ENCODE data around the gene DGKI.
A peak's percentile ranks its signal among the peaks of the same experiment; 100 is the strongest.

The DGKI gene

DNA sequence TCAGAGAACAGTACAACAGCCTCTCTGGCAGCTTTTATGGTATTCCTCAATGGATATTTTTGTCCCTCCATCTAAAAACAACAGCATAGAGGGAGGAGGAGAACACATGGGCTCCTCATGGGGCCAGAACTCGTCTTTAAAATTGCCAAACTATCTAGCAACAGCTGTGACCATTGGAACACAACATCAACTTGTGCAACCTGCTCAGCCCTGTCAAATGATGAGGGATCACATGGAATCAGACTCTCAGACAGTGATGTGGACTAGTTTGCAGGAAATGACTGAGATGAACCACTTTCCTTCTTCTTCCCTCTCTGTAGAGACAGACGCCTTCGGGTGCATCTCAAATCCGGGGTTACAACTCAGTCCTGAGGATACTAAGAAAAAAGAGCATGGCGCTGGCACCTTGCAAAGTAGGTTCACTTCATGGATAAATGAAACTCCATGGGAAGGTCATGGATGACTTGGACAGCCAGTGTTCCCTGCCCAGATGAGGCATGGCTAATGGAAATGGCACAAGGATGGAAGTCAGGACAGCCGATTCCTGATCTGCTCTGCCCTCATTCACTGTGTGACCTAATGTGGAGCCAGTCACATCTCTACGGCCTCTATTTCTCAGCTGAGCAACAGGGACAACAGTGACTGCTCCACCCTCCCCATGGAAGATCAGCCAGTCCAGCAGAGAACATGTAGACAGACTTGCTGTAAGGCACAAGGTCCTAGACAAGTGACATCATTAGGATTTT is 24.6 kb upstream of the DGKI start:
- DNase-seq, result no peak

DNA sequence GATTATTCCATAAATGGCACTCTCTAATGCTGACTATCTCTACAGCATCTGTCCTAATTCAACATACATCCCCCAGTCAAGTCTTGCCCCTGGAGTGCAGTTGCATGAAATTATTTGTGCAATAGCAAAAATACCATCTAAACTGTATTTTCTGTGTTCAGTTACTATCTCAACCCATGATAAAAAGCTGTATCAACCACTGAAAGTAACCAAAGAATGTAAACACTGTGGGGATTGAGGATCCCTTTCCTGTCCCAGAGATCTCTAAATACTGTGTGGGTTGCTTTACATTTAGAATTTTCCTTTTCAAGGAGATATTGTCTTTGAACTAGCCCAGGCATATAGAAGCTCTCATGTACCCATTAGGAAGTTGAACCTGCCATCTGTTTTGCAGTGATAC is 23.9 kb upstream of the DGKI start:
- no peak for DNase-seq

DNA sequence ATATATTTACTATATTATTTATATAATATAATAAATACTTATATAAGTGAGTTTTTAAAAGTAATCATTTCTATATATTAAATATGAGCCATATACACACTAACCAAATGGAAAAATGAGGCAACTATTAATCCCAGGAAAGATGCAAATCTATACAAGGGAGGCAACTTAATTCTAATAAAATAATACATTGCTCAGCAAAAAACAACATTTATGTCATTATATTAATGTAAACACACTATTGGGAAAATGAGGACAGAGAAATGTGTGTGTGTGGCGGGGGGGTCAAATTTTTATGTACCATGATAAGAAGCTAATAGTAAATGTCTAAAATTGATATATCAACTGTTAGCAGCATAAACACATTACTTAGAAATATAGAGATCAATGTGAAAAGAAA is 23.3 kb upstream of the DGKI start:
- no peak for DNase-seq

DNA sequence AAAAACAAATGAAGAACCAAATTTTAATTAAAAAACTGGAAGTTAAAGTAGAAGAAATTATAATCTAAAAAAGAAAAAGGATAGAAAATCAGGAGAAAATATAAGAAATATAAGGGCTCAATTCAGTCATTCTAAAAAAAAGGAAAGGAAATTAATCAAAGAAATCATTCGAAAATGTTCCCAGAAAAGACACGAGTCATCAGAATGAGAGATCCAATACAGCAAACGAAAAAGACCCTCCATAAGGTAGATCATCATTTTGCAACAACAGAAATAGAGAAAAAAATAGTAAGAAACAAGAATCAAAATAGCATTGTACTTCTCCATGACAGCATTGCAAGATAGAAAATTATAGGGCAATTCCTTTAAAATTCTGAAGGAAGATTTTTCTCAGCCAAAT is 22.5 kb upstream of the DGKI start:
- no peak for DNase-seq

DNA sequence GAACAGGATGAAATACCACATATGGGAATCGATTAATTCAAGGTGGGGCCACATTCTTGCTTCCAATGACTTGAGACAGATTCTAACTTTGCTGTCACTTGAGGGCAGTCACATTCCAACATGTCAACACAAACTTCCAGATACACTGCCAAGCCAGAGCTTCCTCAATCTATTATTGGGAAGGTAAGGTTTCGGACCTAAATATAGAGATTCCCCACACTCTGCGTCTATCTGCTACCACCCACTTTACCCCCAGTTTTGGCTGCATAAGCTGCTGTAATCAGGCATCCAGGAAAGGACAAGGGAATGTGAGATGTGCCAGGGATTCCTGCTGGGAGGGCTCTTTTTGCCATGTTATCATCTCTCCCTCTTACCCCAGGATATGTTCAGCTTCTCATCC is 20.5 kb upstream of the DGKI start:
- no peak for DNase-seq

DNA sequence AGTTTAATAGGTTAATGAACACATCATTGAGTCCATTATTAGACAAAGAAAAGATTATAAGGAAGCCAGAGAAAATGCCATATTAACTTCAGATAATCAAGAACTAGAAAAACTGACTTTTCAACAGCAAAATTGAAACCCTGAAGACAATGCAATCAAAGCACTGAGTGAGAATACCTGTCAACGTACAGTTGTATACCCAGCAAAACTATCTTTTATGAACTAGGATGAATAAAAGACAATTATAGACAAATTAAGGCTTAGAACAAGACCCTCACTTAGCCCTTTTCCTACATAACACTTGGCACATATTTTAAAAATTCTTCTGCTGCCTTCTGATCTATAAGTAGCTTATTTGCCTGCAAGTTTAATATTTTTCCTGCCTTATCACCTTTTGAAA is 19.0 kb upstream of the DGKI start:
- no peak for DNase-seq

DNA sequence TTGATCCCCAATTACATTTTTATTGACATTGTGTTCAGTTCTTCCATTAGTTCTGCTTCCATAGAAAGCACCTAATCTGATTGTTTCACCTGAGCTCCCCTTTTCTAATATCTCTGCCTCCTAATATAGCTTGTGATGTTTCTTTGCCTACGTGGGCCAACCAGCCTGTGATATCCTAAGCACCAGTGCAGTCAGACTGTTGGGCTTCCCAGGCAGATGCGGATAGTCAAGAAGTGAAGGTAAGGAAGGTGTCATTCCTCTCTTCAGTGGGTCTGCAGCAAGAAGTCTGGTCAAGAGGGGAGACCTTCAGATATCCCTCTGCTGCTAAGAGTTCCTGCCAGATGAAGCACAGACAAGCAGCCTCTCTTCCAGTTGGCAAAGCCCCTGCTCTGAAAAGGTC is 16.2 kb upstream of the DGKI start:
- DNase-seq, result no peak

DNA sequence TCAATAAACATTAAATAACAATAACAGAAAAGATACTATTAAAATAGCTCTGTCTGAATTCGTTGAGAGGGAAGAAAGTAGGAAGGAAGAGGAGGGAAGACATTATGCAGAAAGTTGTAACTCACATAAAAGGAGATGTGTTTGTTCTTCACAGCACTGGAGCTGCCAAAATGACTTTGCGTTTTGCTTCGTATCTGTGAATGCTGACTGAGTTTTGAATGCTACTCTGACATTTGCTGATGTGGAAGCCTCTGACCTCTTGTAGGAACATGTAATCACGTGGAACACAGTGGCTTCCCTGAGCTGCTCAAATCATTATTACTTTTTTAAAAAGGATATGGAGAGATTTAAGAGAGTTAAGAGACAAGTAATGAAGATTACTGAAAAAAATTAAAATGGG is 15.6 kb upstream of the DGKI start:
- DNase-seq, result no peak

DNA sequence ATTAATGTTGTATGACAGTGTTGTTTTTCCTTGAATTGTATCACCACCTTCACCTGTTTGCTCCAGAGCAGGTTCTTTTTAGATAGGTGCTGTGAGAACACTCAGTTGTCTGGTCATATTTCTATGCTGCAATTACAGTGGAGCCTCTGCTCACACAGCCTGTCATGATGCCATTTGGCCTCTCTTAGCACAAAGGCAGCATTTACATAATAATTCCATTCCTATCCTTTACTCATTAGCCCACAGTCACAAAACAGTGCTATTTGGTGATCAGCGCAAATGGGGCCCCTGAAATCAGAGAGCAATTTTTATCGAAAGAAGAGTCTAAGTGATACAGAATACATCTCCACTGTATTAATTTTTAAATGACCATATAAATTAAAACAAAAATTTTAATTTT is 13.8 kb upstream of the DGKI start:
- DNase-seq, result no peak

DNA sequence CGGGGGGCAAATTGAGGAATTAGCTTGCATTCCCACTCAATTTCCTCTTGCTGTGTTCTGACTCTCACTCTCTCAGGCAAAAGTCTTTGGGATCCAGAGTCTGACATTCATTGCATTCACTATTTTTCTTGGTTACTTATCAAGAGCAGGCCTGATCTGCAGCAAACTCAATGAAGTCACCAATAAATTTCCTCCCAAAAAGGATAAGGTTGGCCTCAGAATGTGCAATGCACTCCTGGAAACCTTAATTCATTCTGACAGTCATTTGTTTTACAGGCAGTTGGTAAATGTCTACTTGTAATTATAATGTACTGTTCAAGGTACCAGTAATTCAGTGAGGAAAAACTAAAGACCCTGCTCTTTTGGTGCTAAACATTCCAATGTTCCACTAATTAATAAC is 6.3 kb upstream of the DGKI start:
- DNase-seq, result peak; percentile 30

DNA sequence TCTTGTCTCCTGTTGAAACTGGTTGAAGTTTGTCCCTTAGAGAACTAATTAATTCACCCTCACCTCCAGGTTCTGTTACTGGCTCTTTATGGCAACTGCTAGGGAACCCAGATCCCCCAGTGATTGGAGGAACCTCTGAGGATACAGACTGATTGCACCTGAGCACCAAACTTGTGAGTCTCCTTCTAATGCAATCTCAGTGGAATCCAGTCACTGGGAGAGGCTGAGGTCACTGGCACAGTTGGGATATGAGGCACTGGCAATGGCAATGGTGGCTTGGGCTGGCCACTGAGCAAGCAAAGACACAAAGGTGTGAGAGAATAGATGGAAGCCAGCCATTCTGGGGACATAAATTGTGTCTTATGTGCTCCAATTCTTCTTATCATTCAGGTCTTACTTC is 5.3 kb upstream of the DGKI start:
- DNase-seq, result no peak

DNA sequence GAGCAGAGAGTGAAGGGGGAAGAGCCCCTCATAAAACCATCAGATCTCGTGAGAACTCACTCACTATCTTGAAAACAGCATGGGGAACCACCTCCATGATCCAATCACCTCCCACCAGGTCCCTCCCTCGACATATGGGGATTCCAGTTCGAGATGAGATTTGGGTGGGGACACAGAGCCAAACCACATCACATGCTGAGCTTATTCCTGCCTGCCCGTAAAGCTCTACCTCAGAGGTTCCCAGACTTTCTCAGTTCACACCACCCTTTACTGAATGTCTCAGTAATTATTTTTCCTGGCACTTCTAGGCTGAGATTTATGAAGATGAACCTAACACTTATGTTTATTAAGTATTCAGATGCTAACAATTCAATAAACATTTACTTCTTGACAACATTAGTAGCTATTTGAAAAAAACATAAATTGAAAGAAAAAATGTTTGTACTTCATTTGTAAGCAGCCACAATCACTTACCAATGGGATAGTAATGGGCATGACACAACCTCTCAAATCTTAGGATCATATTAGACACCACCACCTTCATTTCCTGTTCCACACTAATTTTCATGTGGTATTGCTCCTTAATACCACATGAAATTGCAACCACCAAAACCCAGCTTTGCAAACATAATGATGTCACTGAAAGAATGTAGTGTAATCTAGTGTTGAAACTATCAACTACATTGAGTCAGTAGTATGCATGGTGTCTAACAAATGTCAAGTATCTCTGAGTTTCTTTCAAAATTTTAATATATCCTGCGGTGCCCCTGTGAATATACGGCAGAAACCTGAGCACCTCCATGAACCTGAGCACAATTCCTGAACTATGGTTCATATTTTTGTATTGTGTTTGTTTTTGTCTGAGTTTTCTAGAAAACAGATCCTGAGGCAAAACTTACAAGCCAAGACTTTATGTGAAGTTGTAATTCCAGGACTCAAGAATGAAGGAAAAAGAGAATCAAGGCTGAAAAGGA is 4.5 kb upstream of the DGKI start:
- peak; percentile 74 for DNase-seq

DNA sequence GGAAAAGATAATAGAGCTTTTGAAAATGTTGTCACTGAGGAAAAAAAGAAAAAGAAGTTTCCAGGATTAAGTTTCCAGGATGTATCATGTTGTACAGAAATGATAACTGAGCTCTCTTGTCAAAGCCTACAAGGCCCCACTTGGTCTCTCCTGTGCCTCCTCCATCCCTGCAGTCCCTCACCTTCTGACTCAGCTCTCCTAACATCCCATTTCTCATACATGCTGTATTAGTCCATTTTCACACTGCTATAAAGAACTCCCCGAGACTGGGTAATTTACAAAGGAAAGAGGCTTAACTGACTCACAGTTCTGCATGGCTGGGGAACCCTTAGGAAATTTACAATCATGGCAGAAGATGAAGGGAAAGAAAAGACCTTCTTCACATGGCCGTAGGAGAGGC is 3.8 kb upstream of the DGKI start:
- DNase-seq, result peak; percentile 66

DNA sequence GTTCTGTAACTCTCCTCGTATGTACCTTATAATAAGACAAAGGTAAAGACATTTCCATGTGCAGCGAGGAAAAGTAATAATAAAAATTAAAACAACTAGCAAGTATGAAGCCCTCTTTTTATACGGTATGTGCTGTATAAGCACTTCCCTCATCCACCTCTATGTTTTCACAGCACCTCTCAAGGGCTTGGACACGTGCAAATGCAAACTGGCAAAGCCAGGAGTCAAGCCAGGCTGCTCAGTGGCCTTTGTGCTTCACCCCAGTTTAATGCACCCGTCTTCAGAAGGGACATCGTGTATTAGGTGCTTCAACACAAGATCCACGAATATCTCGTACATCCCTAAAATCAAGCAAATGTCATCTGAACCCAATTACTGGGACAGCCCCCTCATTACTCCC is 1.3 kb upstream of the DGKI start:
- no peak for DNase-seq

DNA sequence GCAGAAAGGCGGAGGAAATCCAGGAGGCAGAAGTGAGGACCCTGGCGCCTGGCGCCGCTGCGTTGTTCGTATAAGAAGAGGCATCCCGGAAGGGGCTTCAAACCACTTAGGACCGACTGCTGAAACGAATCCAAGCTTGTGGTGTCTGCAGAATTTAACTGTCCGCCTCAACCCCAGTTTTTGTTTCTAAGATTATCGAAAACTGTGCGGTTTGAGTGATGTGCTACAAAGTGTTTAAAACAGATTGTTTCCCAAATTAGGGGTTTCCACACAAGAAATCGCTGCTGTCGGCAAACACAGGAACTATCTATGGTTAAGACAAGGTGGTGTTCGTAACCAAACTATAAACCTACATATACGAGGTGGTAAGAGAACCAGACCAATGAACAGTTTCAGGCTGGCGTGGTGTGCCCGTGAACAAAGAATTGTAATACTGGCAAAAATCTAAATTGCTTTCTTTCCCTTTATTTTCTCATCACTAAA is 835 bp upstream of the DGKI start:
- DNase-seq, result peak; percentile 22

DNA sequence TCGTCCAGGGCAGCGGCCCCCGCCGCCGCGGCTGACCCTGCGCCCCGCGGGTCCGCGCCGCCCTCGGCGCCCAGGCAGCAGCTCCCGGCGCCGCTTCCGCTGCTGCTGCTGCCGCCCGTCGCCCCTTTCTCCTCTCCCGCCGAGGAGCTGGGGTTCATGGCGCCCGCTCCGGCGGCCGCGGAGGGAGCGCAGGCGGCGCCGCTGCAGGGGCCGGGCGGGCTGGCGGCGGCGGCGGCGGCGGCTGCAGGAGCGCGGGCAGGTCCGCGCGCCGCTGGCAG is 286 bp downstream of the DGKI start:
- DNase-seq, result peak; percentile 29

DNA sequence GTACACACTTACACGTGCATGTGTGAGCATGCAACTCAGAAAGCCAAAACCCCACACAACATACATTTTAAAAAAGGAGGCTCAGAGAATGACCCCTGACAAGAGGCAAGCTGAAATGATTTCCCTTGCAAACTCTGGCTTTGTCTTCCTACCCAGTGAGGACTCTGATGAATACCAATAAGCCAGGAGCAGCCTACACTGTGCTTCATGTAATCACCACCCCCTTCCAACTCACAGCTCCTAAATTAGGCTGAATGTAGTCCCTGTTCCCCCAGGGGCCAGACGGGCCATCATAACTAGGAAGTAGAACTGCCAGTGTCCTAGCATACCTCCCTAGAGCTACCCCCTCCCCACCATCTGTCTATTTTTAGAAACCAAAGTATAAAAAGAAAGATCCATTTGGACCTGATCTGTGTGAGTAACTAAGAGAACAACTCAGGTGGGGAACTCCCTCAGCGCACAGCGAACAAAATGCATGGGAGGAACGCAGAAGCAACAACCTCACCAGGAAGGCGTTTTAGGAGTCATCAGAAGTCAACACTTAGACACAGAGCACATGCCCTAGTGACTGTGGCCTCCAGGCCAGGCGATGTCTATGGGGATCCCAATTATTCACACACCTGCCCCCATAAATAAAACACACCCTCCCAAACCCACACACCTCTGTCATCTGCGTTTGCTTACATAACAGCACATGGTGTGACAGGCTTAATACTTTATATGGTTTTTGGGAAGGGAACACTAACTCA is 1.9 kb downstream of the DGKI start:
- no peak for DNase-seq

DNA sequence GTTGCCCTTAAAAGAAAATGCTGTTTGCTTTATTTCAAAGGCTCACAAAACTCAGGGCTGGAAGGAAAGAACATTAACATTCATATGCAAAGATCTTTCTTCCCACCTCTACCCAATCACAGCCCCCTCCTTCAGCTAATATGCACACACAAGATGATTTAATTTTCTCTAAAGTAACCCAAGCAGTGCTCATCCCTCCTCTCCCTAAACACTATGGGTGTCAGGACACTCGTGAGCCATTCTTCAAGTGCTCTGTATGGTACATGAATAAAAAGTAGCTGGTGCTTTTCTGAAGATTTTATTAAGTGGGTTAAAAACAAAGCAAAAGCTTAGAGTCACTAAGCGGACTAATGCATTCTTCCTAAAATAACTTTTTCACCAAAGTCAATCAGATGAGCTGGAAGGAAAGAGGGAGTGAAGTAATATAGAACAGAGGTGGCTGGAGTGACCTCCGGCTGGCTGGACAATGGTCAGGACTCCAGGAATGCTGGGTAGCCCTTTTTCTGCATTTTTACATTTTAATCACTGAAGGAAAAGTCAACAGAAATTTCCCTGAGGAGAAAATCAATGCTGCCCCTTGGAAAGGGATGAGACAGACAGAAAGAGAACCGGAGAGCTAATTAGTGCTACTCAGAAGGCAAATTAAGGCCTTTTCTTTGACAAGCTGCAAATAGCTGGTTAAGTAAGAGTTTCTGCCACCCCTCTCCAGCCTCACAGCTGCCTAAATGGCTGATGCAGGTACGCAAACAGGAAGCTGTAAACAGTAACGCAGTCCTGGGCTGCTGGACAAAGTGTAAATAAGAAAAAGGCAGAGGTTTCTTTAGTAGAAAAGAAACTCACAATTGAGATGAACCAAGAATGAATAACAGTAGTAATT is 6.6 kb downstream of the DGKI start:
- DNase-seq, result no peak

DNA sequence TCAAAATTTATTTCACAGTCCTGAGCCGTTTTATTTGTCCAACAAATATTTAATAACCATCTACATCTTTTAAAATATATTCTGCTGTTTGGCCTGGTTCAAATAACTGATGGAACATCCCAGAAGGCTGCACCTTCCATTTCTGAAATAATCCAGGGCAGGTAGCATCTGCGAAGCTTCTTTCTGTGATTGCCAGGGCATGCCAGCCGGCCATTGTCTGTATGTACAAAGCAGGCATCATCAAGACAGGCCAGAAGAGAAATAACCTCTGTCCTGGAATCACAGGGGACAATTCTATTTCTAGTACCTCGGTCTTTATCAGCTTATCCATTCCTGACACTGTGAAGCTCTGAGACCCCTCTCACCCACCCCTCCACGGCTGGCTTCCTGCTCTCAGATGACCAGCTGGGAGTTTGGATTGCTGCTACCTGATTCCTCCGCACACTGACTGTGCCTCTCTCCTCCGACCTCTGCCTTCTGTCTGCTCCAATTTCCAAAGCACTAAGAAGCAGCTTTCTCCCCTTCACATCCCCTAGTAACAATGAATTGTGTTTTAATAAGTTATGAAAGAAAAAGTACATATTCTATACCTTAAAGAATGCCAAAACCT is 8.0 kb downstream of the DGKI start:
- DNase-seq, result no peak

DNA sequence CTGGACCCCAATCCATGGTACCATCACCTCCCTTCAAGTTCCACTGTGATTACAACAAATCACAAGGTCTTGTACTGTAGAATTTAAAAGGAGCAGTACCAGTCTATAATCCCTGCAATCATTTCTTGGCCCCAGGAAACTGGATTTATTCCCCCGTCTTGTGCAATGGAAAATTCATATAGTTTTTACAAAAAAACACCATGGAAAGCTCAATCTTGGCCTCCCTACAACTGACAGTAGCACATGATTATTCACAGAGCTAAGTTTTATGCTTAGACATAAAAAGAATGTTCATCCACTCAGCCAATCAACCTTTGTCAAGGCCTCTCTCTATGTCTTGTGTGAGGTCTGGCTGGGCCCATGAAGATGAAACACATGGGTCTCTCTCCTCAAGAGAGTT is 10.2 kb downstream of the DGKI start:
- no peak for DNase-seq

DNA sequence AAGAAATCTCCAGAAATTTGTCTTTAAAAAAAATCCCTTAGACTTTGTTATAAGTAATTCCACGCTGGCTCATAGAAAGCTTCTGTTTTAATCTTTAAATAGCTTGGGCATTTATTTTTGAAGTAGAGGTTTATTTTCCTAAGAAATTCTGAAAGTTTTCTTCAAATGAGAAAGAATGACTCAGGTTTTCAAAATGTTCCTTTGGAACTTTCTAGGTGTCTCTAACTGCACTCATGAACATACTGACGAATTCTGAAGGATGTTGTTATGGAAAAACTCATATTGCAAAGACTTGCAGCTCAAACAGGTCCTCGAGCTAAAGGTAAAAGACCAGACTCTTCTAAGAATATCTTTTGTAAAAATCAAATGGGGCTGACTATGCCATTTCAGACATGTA is 10.7 kb downstream of the DGKI start:
- no peak for DNase-seq

Data from fibroblast of skin of scalp (primary cell).